HG03442 (cell line): ENCODE data around the gene ARHGAP26.

ENCODE experiments used
- ATAC-seq: cut with Tn5 transposase; IDR thresholded peaks from one replicate; pipeline ENCODE4 v1.9.1; 2021; ENCODE audit warnings: mild to moderate bottlenecking, moderate library complexity; ENCODE audit not compliant: unreplicated experiment

The ARHGAP26 gene

GRCh38 chr5:143024228-143024920 is 254.2 kb downstream of the ARHGAP26 start:
- ATAC-seq: no peak

- no peak for ATAC-seq
These were observed 255.2 kb downstream of the ARHGAP26 start for GRCh38 chr5:143025376-143025775.

GRCh38 chr5:143025971-143026370 is 255.8 kb downstream of the ARHGAP26 start:
- ATAC-seq: no peak

- no peak for ATAC-seq
These were observed 256.2 kb downstream of the ARHGAP26 start for GRCh38 chr5:143026380-143026779.

GRCh38 chr5:143029293-143029692 is 259.1 kb downstream of the ARHGAP26 start:
- ATAC-seq: no peak

GRCh38 chr5:143030349-143030748 is 260.2 kb downstream of the ARHGAP26 start:
- ATAC-seq: no peak

GRCh38 chr5:143031781-143032580 is 261.8 kb downstream of the ARHGAP26 start:
- ATAC-seq: no peak

- ATAC-seq: no peak
These were observed 262.3 kb downstream of the ARHGAP26 start for GRCh38 chr5:143032581-143032836.

- no peak for ATAC-seq
These were observed 263.5 kb downstream of the ARHGAP26 start for GRCh38 chr5:143033535-143034250.

- ATAC-seq: no peak
These were observed 266.2 kb downstream of the ARHGAP26 start for GRCh38 chr5:143036146-143036927.

GRCh38 chr5:143037071-143037470 is 266.9 kb downstream of the ARHGAP26 start:
- no peak for ATAC-seq

GRCh38 chr5:143037708-143038107 is 267.5 kb downstream of the ARHGAP26 start:
- ATAC-seq: no peak

- no peak for ATAC-seq
These were observed 270.4 kb downstream of the ARHGAP26 start for GRCh38 chr5:143040622-143041021.

- ATAC-seq: no peak
These were observed 271.3 kb downstream of the ARHGAP26 start for GRCh38 chr5:143041461-143041860.

GRCh38 chr5:143041972-143042770 is 272.0 kb downstream of the ARHGAP26 start:
- no peak for ATAC-seq

- ATAC-seq: no peak
These were observed 274.1 kb downstream of the ARHGAP26 start for GRCh38 chr5:143044265-143044664.

- ATAC-seq: no peak
These were observed 274.9 kb downstream of the ARHGAP26 start for GRCh38 chr5:143045062-143045461.

- no peak for ATAC-seq
These were observed 276.1 kb downstream of the ARHGAP26 start for GRCh38 chr5:143046314-143046713.

GRCh38 chr5:143047091-143047490 is 276.9 kb downstream of the ARHGAP26 start:
- no peak for ATAC-seq

GRCh38 chr5:143050183-143050582 is 280.0 kb downstream of the ARHGAP26 start:
- no peak for ATAC-seq
